HL-60 (cell line): Measurements from ENCODE around the gene USP20.

Experiments
- DNase-seq, 2 experiments: peaks; one replicate each; pipeline ENCODE4 v3.0.0-alpha.2; 2010 to 2020; ENCODE audit warnings: low read depth in 1 of 2, low spot score in 1 of 2
- H3K27ac ChIP-seq: fragments of 250-450 bp; sonication (Bioruptor Pico); replicated peaks from 2 replicates; pipeline ENCODE4 v1.5.1; 2020; ENCODE audit warnings: mild to moderate bottlenecking, moderate library complexity
- H3K27me3 ChIP-seq: fragments of 250-450 bp; sonication (Bioruptor Pico); 2 replicates; pipeline ENCODE4 v1.5.1; 2021; ENCODE audit warnings: mild to moderate bottlenecking, moderate library complexity; ENCODE audit not compliant: insufficient read depth, poor library complexity, severe bottlenecking
- H3K4me3 ChIP-seq: replicated peaks from 2 replicates; pipeline ENCODE4 v1.5.1; 2011; ENCODE audit warnings: mild to moderate bottlenecking, control low read depth, low read length; ENCODE audit not compliant: insufficient read depth
- GABPA ChIP-seq: IDR thresholded peaks from 2 replicates; pipeline ENCODE4 v1.6.1; 2012; ENCODE audit warnings: low read depth
- POLR2AphosphoS5 ChIP-seq: IDR thresholded peaks from 2 replicates; pipeline ENCODE4 v1.6.1; 2012; ENCODE audit warnings: low read depth
- SPI1 ChIP-seq: IDR thresholded peaks from 2 replicates; pipeline ENCODE4 v1.6.1; 2012; ENCODE audit warnings: low read depth, mild to moderate bottlenecking, borderline replicate concordance
- TF ChIP-seq, protein P1 (sequence below): IDR thresholded peaks from one replicate; pipeline ENCODE4 v1.5.1; 2011; ENCODE audit warnings: low read length, control low read depth, inconsistent platforms; ENCODE audit not compliant: insufficient read depth
- TF ChIP-seq, protein P2 (sequence below): IDR thresholded peaks from 2 replicates; pipeline ENCODE4 v1.6.1; 2012; ENCODE audit warnings: low read depth; ENCODE audit not compliant: insufficient replicate concordance

USP20 gene

DNA sequence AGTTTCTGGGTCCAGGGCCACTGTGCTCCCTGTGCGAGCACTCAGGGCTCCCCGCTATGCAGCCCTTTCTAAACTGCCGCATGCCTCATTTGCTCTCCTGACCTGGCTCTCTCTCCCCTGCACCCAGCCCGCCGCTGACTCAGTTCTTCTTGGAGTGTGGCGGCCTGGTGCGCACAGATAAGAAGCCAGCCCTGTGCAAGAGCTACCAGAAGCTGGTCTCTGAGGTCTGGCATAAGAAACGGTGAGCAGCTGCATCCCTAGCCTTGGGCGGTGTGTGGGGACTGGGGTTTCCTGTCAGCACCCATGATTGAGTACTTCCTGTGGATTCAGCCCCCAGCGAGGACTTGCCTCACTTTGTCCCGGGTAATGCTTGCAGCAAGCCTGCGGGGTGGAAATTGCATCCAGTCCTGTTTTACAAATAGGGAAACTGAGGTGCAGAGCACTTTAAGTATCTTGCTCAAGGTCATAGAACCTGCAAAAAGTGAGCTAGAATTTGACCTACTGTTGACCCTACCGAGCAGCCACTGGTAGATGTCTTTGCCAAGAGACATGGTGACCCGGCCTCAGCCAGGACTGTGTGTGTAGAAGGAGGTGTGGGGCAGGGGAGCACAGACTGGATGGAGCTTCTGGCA, 27.9 kb downstream of the USP20 start:
- DNase-seq: peak; percentile 77 to 98

DNA sequence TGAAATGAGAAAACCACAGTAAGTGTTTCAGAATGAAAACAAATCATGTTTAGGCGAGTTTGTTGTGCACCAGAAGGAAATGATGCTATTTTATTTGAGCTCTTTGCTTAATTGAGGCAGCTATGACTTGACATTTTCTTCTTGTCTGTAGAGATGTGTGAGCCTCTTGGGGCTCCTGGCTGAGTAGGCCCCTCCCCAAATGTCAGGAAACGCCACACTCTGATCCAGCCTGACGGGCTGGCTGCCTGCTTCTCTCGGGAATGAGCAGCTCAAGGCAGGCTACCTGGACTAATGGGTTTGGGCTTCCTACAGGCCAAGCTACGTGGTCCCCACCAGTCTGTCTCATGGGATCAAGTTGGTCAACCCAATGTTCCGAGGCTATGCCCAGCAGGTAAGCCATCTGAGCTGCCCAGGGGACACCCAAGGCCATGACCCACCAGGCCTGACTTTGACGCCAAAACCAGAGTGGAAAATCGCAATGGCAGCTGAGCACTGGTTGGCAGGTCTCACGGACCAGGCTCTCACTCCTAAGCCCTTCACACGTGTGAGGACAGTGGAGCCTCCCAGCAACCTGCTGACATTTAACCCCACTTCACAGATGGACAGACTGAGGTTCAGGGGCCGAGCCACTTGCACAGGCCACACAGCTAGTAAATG, 29.9 kb downstream of the USP20 start:
- peak overlapping the region; percentile 88 for H3K27ac ChIP-seq
- no peak for DNase-seq
- H3K27me3 ChIP-seq: no peaks in the 10 kb centered on the region
- no peak overlapping the region for H3K4me3 ChIP-seq
- TF ChIP-seq, protein P1, sequence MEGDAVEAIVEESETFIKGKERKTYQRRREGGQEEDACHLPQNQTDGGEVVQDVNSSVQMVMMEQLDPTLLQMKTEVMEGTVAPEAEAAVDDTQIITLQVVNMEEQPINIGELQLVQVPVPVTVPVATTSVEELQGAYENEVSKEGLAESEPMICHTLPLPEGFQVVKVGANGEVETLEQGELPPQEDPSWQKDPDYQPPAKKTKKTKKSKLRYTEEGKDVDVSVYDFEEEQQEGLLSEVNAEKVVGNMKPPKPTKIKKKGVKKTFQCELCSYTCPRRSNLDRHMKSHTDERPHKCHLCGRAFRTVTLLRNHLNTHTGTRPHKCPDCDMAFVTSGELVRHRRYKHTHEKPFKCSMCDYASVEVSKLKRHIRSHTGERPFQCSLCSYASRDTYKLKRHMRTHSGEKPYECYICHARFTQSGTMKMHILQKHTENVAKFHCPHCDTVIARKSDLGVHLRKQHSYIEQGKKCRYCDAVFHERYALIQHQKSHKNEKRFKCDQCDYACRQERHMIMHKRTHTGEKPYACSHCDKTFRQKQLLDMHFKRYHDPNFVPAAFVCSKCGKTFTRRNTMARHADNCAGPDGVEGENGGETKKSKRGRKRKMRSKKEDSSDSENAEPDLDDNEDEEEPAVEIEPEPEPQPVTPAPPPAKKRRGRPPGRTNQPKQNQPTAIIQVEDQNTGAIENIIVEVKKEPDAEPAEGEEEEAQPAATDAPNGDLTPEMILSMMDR: no peak
- TF ChIP-seq POLR2AphosphoS5 (no peak), SPI1 (no peak), GABPA (no peak)
- TF ChIP-seq, protein P2, sequence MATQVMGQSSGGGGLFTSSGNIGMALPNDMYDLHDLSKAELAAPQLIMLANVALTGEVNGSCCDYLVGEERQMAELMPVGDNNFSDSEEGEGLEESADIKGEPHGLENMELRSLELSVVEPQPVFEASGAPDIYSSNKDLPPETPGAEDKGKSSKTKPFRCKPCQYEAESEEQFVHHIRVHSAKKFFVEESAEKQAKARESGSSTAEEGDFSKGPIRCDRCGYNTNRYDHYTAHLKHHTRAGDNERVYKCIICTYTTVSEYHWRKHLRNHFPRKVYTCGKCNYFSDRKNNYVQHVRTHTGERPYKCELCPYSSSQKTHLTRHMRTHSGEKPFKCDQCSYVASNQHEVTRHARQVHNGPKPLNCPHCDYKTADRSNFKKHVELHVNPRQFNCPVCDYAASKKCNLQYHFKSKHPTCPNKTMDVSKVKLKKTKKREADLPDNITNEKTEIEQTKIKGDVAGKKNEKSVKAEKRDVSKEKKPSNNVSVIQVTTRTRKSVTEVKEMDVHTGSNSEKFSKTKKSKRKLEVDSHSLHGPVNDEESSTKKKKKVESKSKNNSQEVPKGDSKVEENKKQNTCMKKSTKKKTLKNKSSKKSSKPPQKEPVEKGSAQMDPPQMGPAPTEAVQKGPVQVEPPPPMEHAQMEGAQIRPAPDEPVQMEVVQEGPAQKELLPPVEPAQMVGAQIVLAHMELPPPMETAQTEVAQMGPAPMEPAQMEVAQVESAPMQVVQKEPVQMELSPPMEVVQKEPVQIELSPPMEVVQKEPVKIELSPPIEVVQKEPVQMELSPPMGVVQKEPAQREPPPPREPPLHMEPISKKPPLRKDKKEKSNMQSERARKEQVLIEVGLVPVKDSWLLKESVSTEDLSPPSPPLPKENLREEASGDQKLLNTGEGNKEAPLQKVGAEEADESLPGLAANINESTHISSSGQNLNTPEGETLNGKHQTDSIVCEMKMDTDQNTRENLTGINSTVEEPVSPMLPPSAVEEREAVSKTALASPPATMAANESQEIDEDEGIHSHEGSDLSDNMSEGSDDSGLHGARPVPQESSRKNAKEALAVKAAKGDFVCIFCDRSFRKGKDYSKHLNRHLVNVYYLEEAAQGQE: no peak

More for the DNA sequence above, 27.9 kb downstream of the USP20 start:
- no peaks in the 10 kb centered on the region for H3K27me3 ChIP-seq
- H3K27ac ChIP-seq: peak overlapping the region; percentile 80
- TF ChIP-seq, protein P2: peak; percentile 55
- TF ChIP-seq, protein P1: no peak
- TF ChIP-seq GABPA (peak; percentile 73), POLR2AphosphoS5 (peak; percentile 99), SPI1 (peak; percentile 40; the same call in 1 of the 2 replicates)
- no peak overlapping the region for H3K4me3 ChIP-seq

DNA sequence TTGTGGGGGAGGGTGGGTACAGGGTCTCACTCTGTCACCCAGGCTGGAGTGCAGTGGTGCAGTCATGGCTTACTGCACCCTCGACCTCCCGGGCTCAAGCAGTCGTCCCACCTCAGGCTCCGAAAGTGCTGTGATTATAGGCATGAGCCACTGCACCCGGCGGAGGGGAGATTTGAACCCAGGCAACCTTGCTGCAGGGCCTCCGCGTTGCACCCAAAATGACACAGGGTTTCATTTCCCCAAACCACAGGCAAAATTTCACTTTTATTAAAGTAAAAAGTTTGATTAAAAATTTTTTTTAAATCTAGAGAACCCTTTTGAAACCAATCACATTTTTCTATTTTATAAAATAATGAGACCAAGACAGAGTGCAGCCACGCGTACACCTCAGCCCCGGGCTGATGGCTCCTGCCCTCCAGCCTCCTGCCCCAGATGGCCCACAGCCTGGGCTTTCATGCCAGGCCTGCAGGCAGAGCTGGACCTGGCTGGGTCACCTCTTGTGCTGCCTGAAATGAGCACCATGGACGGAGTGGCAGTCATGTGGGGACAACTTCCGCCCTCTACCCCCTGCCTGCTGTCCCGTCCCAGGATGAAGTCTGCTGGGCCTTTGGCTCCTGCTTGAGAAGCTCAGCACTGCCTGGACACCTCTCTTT, 30.5 kb downstream of the USP20 start:
- peak overlapping the region; percentile 88 for H3K27ac ChIP-seq
- no peaks in the 10 kb centered on the region for H3K27me3 ChIP-seq
- no peak overlapping the region for H3K4me3 ChIP-seq
- TF ChIP-seq SPI1: no peak
- TF ChIP-seq POLR2AphosphoS5: no peak
- TF ChIP-seq, protein P1: no peak
- TF ChIP-seq, protein P2: no peak
- no peak for TF ChIP-seq GABPA
- no peak for DNase-seq
